DOHH2 (cell line): ENCODE data around the gene OOSP3.

Experiments used
- H3F3A ChIP-seq: fragments of 200-600 bp; sonication (generic), shearing (Covaris generic); 2 replicates; pipeline ENCODE4 v1.6.0; 2016; ENCODE audit warnings: antibody characterized with exemption, mild to moderate bottlenecking; ENCODE audit not compliant: control insufficient read depth, insufficient read depth
- H3K27ac ChIP-seq: fragments of 200-600 bp; sonication (generic); 2 replicates; pipeline ENCODE4 v1.5.1; 2014; ENCODE audit warnings: low read depth, mild to moderate bottlenecking, low read length, moderate library complexity
- H3K27me3 ChIP-seq: fragments of 200-600 bp; sonication (generic); 2 replicates; pipeline ENCODE4 v1.6.1; 2014; ENCODE audit warnings: mild to moderate bottlenecking, low read length, mixed read lengths; ENCODE audit not compliant: control insufficient read depth
- H3K36me3 ChIP-seq: fragments of 200-600 bp; sonication (generic); 2 replicates; pipeline ENCODE4 v1.6.1; 2014; ENCODE audit warnings: mild to moderate bottlenecking, low read length, moderate library complexity, mixed read lengths; ENCODE audit not compliant: control insufficient read depth
- H3K4me1 ChIP-seq: fragments of 200-600 bp; sonication (generic); 2 replicates; pipeline ENCODE4 v1.6.1; 2014; ENCODE audit warnings: mild to moderate bottlenecking, low read length, mixed read lengths; ENCODE audit not compliant: control insufficient read depth
- H3K4me2 ChIP-seq: fragments of 200-600 bp; sonication (generic); 2 replicates; pipeline ENCODE4 v1.6.0; 2014; ENCODE audit warnings: mild to moderate bottlenecking, low read length, moderate library complexity
- H3K4me3 ChIP-seq: fragments of 200-600 bp; sonication (generic); 2 replicates; pipeline ENCODE4 v1.5.1; 2014; ENCODE audit warnings: mild to moderate bottlenecking, low read length, mixed read lengths
- H3K79me2 ChIP-seq: fragments of 200-600 bp; sonication (generic); 2 replicates; pipeline ENCODE4 v1.6.1; 2014; ENCODE audit warnings: mild to moderate bottlenecking, low read length, mixed read lengths; ENCODE audit not compliant: control insufficient read depth
- H3K9me2 ChIP-seq: fragments of 200-600 bp; sonication (generic); replicated peaks from 2 replicates; pipeline ENCODE4 v1.6.1; 2014; ENCODE audit warnings: mild to moderate bottlenecking, low read length, mixed read lengths; ENCODE audit not compliant: control insufficient read depth
- H3K9me3 ChIP-seq: fragments of 200-600 bp; sonication (generic); 2 replicates; pipeline ENCODE4 v1.6.1; 2014; ENCODE audit warnings: antibody characterized with exemption, low read length, mixed read lengths; ENCODE audit not compliant: control insufficient read depth, insufficient read depth
- H4K20me1 ChIP-seq: fragments of 200-600 bp; sonication (generic); 2 replicates; pipeline ENCODE4 v1.6.0; 2014; ENCODE audit warnings: low read depth, mild to moderate bottlenecking, antibody characterized with exemption, low read length, moderate library complexity; ENCODE audit not compliant: control insufficient read depth, insufficient read depth
- EZH2phosphoT487 ChIP-seq: fragments of 200-600 bp; sonication (generic); IDR thresholded peaks from 2 replicates; pipeline ENCODE4 v1.6.1; 2017; ENCODE audit warnings: borderline replicate concordance, mild to moderate bottlenecking, antibody characterized with exemption, low read length, moderate library complexity, mixed read lengths
- TF ChIP-seq, protein P1 (sequence below): fragments of 200-600 bp; sonication (generic); IDR thresholded peaks from one replicate; pipeline ENCODE4 v1.5.1; 2014; ENCODE audit warnings: antibody characterized with exemption, mild to moderate bottlenecking, low read depth, low read length; ENCODE audit not compliant: poor library complexity, severe bottlenecking

Gene OOSP3

DNA sequence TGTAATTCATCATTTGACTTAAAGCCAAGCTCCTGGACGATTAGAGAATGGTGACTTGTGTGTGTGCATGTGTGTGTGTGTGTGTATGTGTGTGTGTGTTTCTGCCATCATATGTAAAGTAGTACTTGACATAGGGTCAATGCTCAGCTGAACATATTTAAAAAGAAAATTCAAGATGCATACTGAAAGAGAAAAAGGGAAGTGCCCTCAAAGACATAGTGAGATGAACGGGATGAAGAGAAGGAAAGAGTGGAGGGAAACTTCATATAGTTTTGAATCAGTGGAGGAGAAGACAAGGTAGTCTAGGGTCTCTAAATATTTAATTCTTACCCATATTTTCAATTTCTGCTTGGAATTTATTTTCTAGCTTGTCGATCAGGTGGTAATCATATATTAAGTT lies 16.3 kb upstream of the OOSP3 start:
- Histone ChIP-seq H3K9me3 (no peaks in the 10 kb centered on the region), H4K20me1 (no peaks in the 10 kb centered on the region), H3K27me3 (peaks cover 3% of the 10 kb centered on the region; the same call in 1 of the 2 replicates), H3K4me1 (no peaks in the 10 kb centered on the region), H3K79me2 (no peaks in the 10 kb centered on the region), H3K27ac (no peak overlapping the region), H3K9me2 (no peaks in the 10 kb centered on the region), H3K4me2 (no peak overlapping the region), H3K36me3 (no peaks in the 10 kb centered on the region), H3K4me3 (no peak overlapping the region), H3F3A (no peaks in the 10 kb centered on the region)
- no peak for TF ChIP-seq EZH2phosphoT487
- TF ChIP-seq, protein P1, sequence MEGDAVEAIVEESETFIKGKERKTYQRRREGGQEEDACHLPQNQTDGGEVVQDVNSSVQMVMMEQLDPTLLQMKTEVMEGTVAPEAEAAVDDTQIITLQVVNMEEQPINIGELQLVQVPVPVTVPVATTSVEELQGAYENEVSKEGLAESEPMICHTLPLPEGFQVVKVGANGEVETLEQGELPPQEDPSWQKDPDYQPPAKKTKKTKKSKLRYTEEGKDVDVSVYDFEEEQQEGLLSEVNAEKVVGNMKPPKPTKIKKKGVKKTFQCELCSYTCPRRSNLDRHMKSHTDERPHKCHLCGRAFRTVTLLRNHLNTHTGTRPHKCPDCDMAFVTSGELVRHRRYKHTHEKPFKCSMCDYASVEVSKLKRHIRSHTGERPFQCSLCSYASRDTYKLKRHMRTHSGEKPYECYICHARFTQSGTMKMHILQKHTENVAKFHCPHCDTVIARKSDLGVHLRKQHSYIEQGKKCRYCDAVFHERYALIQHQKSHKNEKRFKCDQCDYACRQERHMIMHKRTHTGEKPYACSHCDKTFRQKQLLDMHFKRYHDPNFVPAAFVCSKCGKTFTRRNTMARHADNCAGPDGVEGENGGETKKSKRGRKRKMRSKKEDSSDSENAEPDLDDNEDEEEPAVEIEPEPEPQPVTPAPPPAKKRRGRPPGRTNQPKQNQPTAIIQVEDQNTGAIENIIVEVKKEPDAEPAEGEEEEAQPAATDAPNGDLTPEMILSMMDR = no peak

DNA sequence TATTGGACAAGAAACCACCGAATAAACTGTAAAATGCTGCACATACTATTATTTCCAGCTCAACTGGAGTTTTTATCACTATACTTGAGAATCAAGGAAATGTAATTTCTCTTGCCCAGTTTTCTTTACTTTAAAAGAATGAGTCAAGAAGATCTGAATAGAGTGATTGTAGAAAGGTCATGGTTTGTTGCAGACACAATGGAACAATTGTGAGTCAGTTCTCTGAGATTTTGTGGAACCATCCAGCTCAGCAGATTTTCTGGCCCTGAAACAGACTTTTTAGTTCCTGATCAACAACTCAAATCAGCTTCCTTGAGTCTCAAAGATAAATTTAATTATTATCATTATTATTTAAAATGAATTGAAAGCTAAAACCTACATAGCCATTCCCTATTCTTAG lies 13.6 kb upstream of the OOSP3 start:
- Histone ChIP-seq H3K9me3 (no peaks in the 10 kb centered on the region), H3K4me1 (no peaks in the 10 kb centered on the region), H3K4me2 (no peak overlapping the region), H3K9me2 (no peaks in the 10 kb centered on the region), H3F3A (no peaks in the 10 kb centered on the region), H3K36me3 (no peaks in the 10 kb centered on the region), H3K79me2 (no peaks in the 10 kb centered on the region), H3K4me3 (no peak overlapping the region), H4K20me1 (no peaks in the 10 kb centered on the region), H3K27me3 (peaks cover 3% of the 10 kb centered on the region; the same call in 1 of the 2 replicates), H3K27ac (no peak overlapping the region)
- no peak for TF ChIP-seq EZH2phosphoT487
- TF ChIP-seq, protein P1 = no peak

DNA sequence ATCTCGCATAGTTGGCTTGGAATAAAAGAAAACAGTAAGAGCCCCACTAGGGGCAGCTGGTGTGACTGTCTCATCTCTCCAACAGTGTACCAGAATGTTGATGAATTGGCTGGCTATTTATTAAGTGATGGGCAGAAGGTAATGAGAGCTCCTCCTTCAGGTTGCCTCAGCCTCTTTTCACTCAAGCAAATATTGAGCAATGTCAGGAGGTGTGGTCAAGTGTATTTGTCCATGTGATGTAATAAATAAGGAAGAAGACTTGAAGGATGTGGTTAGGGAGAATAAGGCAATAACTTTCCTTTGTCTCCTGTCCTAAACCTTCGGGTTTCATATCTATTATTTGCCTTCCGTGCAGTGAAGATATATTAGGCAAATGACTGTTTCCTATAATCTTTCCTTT lies 12.2 kb upstream of the OOSP3 start, which contains the start of gene TCN1:
TCN1 (minus strand) TSS at position 91 of the 400 bp plus-strand sequence; CDS start at position 74, 17 bp downstream.
- Histone ChIP-seq H3K4me2 (no peak within 1 kb of the TSS), H3K4me1 (no peaks in the 10 kb centered on the region), H3K4me3 (no peak within 1 kb of the TSS), H3K27ac (no peak within 1 kb of the TSS), H3K36me3 (no peaks in the 10 kb centered on the region), H3K9me2 (no peaks in the 10 kb centered on the region), H4K20me1 (no peaks in the 10 kb centered on the region), H3K79me2 (no peaks in the 10 kb centered on the region), H3F3A (no peaks in the 10 kb centered on the region), H3K27me3 (peaks cover 3% of the 10 kb centered on the region; the same call in 1 of the 2 replicates), H3K9me3 (no peaks in the 10 kb centered on the region)
- TF ChIP-seq, protein P1 = no peak
- no peak for TF ChIP-seq EZH2phosphoT487
